RWPE1 (cell line): ENCODE data around the gene KIFAP3.

Experiments
- CTCF ChIA-PET: fragments of 350-600 bp; sonication (Branson Sonifier 250); formaldehyde crosslinking; extraction: SDS; loops from one replicate; lab custom pipeline; 2021; lab: Yijun Ruan, JAX
- POLR2A ChIA-PET: fragments of 400-600 bp; formaldehyde crosslinking; extraction: SDS; loops from one replicate; lab custom pipeline; 2020; ENCODE audit warnings: antibody characterized with exemption; ENCODE audit not compliant: low non-redundant PET; lab: Yijun Ruan, JAX
- DNase-seq: peaks from one replicate; pipeline ENCODE4 v3.0.0; 2012; ENCODE audit warnings: low spot score
- H3K27ac ChIP-seq: fragments of 450-650 bp; 2 replicates; pipeline ENCODE4 v1.5.1; 2017
- TF ChIP-seq, protein P1 (sequence below): fragments of 450-650 bp; conservative IDR thresholded peaks from 2 replicates; pipeline ENCODE4 v1.5.1; 2017; ENCODE audit warnings: low read depth, mild to moderate bottlenecking

The KIFAP3 gene

DNA sequence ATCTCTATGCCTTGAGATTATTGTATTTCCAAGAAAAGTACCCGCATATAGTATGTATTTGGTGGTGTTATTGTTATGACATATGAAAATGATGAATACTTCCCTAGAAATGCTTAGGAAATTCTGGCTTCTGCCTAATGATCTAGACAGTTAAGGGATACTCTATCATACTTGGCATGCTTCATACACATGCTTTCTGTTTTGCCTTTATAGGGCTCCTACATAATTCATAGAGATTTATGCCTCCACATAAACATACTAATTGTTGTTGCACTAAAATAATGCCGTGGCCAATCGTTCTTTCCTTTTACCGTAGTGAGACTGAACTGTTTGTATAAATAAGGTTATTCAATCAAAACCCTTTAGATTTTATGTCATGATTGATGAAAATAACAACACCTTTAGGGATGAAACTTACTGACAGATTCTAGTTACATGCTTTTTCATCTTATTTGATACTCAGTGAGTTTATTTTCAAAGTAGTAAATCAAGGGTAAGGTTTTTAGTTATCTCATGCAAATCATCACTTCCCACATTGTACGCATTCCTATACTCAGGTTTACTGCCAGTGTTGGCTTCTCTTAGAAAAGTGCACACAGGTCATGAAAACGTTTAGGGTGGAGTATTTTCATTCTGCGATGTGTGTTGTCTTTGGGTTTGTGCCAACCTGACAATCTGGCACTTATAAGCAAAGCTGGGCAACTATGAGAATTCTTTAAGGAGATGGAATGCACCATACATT, 140.3 kb downstream of the KIFAP3 start:
- H3K27ac ChIP-seq, result no peak overlapping the region
- CTCF ChIA-PET, result no interaction called here
- POLR2A ChIA-PET, result no interaction called here
- no peak for DNase-seq
- TF ChIP-seq, protein P1, sequence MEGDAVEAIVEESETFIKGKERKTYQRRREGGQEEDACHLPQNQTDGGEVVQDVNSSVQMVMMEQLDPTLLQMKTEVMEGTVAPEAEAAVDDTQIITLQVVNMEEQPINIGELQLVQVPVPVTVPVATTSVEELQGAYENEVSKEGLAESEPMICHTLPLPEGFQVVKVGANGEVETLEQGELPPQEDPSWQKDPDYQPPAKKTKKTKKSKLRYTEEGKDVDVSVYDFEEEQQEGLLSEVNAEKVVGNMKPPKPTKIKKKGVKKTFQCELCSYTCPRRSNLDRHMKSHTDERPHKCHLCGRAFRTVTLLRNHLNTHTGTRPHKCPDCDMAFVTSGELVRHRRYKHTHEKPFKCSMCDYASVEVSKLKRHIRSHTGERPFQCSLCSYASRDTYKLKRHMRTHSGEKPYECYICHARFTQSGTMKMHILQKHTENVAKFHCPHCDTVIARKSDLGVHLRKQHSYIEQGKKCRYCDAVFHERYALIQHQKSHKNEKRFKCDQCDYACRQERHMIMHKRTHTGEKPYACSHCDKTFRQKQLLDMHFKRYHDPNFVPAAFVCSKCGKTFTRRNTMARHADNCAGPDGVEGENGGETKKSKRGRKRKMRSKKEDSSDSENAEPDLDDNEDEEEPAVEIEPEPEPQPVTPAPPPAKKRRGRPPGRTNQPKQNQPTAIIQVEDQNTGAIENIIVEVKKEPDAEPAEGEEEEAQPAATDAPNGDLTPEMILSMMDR, result no peak

DNA sequence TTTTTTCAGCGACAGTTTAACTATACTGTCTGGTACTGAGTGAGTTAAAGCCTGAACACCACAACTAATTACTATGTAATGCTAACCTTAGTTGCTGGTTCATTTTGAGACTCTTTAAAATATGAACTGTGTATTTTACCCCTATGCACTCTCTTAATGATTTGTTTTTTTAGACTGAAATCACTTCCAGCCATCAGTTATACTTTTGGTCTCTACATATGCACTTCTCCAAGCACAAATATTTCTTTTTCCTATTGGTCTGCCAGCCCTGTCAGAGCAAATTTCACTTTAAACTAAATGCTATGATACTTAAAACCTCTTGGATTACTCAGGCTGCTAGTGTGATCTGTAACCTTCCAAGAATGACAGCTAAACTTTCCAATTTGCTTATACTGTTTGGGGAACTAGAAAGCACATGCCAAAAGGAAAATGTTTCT, 142.7 kb downstream of the KIFAP3 start:
- no peak for DNase-seq
- CTCF ChIA-PET, result no interaction called here
- H3K27ac ChIP-seq, result no peak overlapping the region
- TF ChIP-seq, protein P1, result no peak
- POLR2A ChIA-PET, result no interaction called here

DNA sequence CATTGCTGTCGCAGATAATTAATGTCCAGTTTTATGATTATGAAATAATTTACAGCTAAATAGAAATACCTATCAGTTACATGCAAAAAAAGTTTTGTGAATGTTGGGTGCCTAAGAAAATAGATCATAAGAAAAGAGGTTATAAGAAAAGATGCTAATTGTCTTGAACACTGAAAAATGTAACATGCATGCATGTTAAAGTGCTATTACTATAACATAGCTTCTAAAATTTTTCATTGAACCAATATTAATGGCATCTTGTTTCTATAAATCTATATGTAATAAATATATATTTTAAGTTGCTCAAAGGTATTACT, 145.3 kb downstream of the KIFAP3 start:
- DNase-seq, result no peak
- POLR2A ChIA-PET, result no interaction called here
- H3K27ac ChIP-seq, result no peak overlapping the region
- TF ChIP-seq, protein P1, result peak; percentile 44; the same call in 1 of the 2 replicates
- CTCF ChIA-PET, result interaction anchor here (0.6 to 0.8 kb wide), 4 partner anchors 10 to 1390 kb away, joined by 3 to 4 read pairs (median 4); no protein-coding TSS in a partner anchor

- CTCF ChIA-PET, result interaction anchor here (0.6 to 0.8 kb wide), 5 partner anchors 9 to 1391 kb away, joined by 3 to 4 read pairs (median 3); no protein-coding TSS in a partner anchor
- TF ChIP-seq, protein P1, result peak; percentile 75
- H3K27ac ChIP-seq, result no peak overlapping the region
- POLR2A ChIA-PET, result no interaction called here
- DNase-seq, result peak; percentile 26
Observed at GRCh38 chr1:169928438-169929209, 145.9 kb downstream of the KIFAP3 start.

- CTCF ChIA-PET, result no interaction called here
- POLR2A ChIA-PET, result no interaction called here
- H3K27ac ChIP-seq, result no peak overlapping the region
- TF ChIP-seq, protein P1, result no peak
- no peak for DNase-seq
Observed at GRCh38 chr1:169925505-169926482, 148.7 kb downstream of the KIFAP3 start.

DNA sequence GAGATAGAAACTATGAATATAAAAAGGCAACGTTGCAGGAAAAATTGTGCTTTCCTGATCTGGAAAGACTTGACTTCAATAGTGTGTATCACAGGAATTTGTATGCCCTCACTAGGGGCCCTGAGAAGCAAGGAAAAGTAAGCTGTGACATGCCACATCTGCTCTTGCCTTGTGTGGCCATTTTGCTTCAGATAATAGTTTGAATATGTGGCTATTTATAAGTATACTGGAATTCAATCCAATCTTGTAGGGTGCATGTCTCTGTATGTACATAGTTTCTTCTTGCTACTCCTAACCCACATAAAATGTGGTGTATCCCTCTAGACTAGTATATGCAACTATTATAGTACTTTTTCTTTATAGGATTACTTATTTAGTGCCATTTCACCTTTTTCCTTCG, 149.7 kb downstream of the KIFAP3 start:
- TF ChIP-seq, protein P1, result no peak

More for the DNA sequence above, 149.7 kb downstream of the KIFAP3 start:
- H3K27ac ChIP-seq, result no peak overlapping the region
- DNase-seq, result no peak
- ChIA-PET POLR2A (no interaction called here), CTCF (no interaction called here)
